HCT116 (cell line): ENCODE results near the gene ARHGAP21. TPM values are rescaled to one million over a fixed set of nuclear protein-coding genes. Genes with fewer than 3 reads are reported as not detected.

Source experiments
- ATAC-seq: fragments of 200-7000 bp; cut with Tn5 transposase; 2 replicates; pipeline ENCODE4 v1.9.1; 2020; ENCODE audit warnings: mild to moderate bottlenecking, moderate library complexity
- BruUV-seq: library from RNA; stranded (reverse); fragments of 400-500 nt; replicated peaks from 2 replicates; lab custom pipeline; 2021; lab: Mats Ljungman, UMichigan
- CTCF ChIA-PET: fragments of 300-600 bp; sonication (Branson Sonifier 250); formaldehyde crosslinking; loops from one replicate; lab custom pipeline; 2021; ENCODE audit warnings: antibody characterized with exemption; lab: Charles Lee
- POLR2A ChIA-PET: fragments of 300-600, 350-600 bp; sonication (Branson Sonifier 250); formaldehyde crosslinking; loops from one replicate; lab custom pipeline; 2021; ENCODE audit warnings: antibody characterized with exemption; lab: Charles Lee
- RAD21 ChIA-PET, 2 experiments: fragments of 300-600 bp; sonication (Branson Sonifier 250); formaldehyde crosslinking; loops; one replicate each; lab custom pipeline; 2023; ENCODE audit warnings: low total read pairs in 2 of 2; ENCODE audit not compliant: uncharacterized antibody in 2 of 2, unreplicated experiment in 2 of 2, low non-redundant PET in 1 of 2; lab: Charles Lee
- DNase-seq: peaks from one replicate; pipeline ENCODE4 v3.0.0-alpha.2; 2010; ENCODE audit warnings: low read depth, low spot score
- H2AFZ ChIP-seq: fragments of 200-600 bp; shearing (Covaris generic), sonication (generic); 2 replicates; pipeline ENCODE4 v1.6.1; 2017; ENCODE audit warnings: low read depth, mixed run types, mixed read lengths, antibody characterized with exemption, low read length; ENCODE audit not compliant: poor library complexity, severe bottlenecking
- H3K27ac ChIP-seq: 2 replicates; pipeline ENCODE4 v1.5.1; 2012; ENCODE audit warnings: low read depth, low read length
- H3K27me3 ChIP-seq: fragments of 200-600 bp; sonication (generic); 2 replicates; pipeline ENCODE4 v1.6.1; 2016; ENCODE audit warnings: mixed run types, low read length, mixed read lengths; ENCODE audit not compliant: insufficient read depth
- H3K36me3 ChIP-seq, 2 experiments: fragments of 200-500 bp in 1 of 2; fragments of 200-600 bp in 1 of 2; sonication (Bioruptor generic) in 1 of 2; sonication (generic) in 1 of 2; 2 replicates each; pipeline versions ENCODE4 v1.5.1 to v1.6.1; 2014 to 2016; ENCODE audit warnings: low read length in 2 of 2, inconsistent platforms in 1 of 2, mixed read lengths in 1 of 2, mixed run types in 1 of 2; ENCODE audit not compliant: insufficient read depth in 2 of 2, control insufficient read depth in 1 of 2
- H3K4me1 ChIP-seq, 2 experiments: fragments of 200-600 bp in 1 of 2; sonication (generic) in 1 of 2; 2 replicates each; pipeline versions ENCODE4 v1.5.1 to v1.6.1; 2012 to 2017; ENCODE audit warnings: low read length in 2 of 2, inconsistent platforms in 1 of 2, mild to moderate bottlenecking in 1 of 2, mixed read lengths in 1 of 2, mixed run types in 1 of 2, moderate library complexity in 1 of 2; ENCODE audit not compliant: insufficient read depth in 2 of 2, control insufficient read depth in 1 of 2
- H3K4me2 ChIP-seq: fragments of 200-600 bp; sonication (generic); 2 replicates; pipeline ENCODE4 v1.6.1; 2017; ENCODE audit warnings: mixed run types, low read length, mixed read lengths
- H3K4me3 ChIP-seq, 2 experiments: fragments of 200-600 bp in 1 of 2; sonication (generic) in 1 of 2; replicated peaks in 1 of 2; 2 replicates each; pipeline ENCODE4 v1.5.1; 2011 to 2016; ENCODE audit warnings: low read length in 2 of 2, control low read depth in 1 of 2, low read depth in 1 of 2, mild to moderate bottlenecking in 1 of 2, mixed read lengths in 1 of 2, mixed run types in 1 of 2
- H3K79me2 ChIP-seq: fragments of 200-600 bp; sonication (generic); 2 replicates; pipeline ENCODE4 v1.6.1; 2017; ENCODE audit warnings: mild to moderate bottlenecking, mixed run types, low read length, moderate library complexity, mixed read lengths; ENCODE audit not compliant: insufficient read depth
- H3K9ac ChIP-seq: fragments of 200-600 bp; sonication (generic); 2 replicates; pipeline ENCODE4 v1.6.1; 2016; ENCODE audit warnings: low read length, mixed read lengths
- H3K9me2 ChIP-seq: fragments of 200-600 bp; sonication (generic), shearing (Covaris generic); 2 replicates; pipeline ENCODE4 v1.6.1; 2017; ENCODE audit warnings: mixed run types, mild to moderate bottlenecking, moderate library complexity; ENCODE audit not compliant: insufficient read depth
- H3K9me3 ChIP-seq, 2 experiments: fragments of 200-500 bp in 1 of 2; fragments of 200-600 bp in 1 of 2; sonication (Bioruptor generic) in 1 of 2; sonication (generic) in 1 of 2; 2 replicates each; pipeline ENCODE4 v1.6.1; 2014 to 2017; ENCODE audit warnings: low read length in 2 of 2, mixed read lengths in 2 of 2, inconsistent platforms in 1 of 2, low read depth in 1 of 2, mild to moderate bottlenecking in 1 of 2, mixed run types in 1 of 2, moderate library complexity in 1 of 2; ENCODE audit not compliant: control insufficient read depth in 1 of 2, insufficient read depth in 1 of 2
- H4K20me1 ChIP-seq: fragments of 200-600 bp; sonication (generic), shearing (Covaris generic); 2 replicates; pipeline ENCODE4 v1.6.1; 2017; ENCODE audit warnings: mixed run types, mild to moderate bottlenecking, moderate library complexity; ENCODE audit not compliant: insufficient read depth
- CBX3 ChIP-seq: IDR thresholded peaks from 2 replicates; pipeline ENCODE4 v1.6.1; 2012; ENCODE audit warnings: low read depth
- RAD21 ChIP-seq: IDR thresholded peaks from 2 replicates; pipeline ENCODE4 v1.6.1; 2012; ENCODE audit warnings: low read depth, mild to moderate bottlenecking
- SRF ChIP-seq: IDR thresholded peaks from 2 replicates; pipeline ENCODE4 v1.6.1; 2012; ENCODE audit warnings: low read depth
- YY1 ChIP-seq: IDR thresholded peaks from 2 replicates; pipeline ENCODE4 v1.6.1; 2011; ENCODE audit warnings: low read length, low read depth, moderate library complexity, mild to moderate bottlenecking; ENCODE audit not compliant: insufficient replicate concordance; ENCODE audit errors: extremely low read depth
- intact Hi-C: fragments of 100-400 bp; cut with micrococcal nuclease; formaldehyde crosslinking; loops from 2 replicates; pipeline ENCODE4 v1.10.0; 2022
- total RNA-seq: library from RNA; stranded (reverse); gene quantifications from one replicate; pipeline ENCODE4 v1.2.1, GENCODE V29; 2021; ENCODE audit not compliant: unreplicated experiment
- TF ChIP-seq, protein P1 (sequence below): IDR thresholded peaks from 2 replicates; pipeline ENCODE4 v1.6.1; 2012
- TF ChIP-seq, protein P2 (sequence below): IDR thresholded peaks from 2 replicates; pipeline ENCODE4 v1.6.1; 2012

The ARHGAP21 gene
- total RNA-seq, 1 experiment from 2014 or later: 47.7 TPM

DNA sequence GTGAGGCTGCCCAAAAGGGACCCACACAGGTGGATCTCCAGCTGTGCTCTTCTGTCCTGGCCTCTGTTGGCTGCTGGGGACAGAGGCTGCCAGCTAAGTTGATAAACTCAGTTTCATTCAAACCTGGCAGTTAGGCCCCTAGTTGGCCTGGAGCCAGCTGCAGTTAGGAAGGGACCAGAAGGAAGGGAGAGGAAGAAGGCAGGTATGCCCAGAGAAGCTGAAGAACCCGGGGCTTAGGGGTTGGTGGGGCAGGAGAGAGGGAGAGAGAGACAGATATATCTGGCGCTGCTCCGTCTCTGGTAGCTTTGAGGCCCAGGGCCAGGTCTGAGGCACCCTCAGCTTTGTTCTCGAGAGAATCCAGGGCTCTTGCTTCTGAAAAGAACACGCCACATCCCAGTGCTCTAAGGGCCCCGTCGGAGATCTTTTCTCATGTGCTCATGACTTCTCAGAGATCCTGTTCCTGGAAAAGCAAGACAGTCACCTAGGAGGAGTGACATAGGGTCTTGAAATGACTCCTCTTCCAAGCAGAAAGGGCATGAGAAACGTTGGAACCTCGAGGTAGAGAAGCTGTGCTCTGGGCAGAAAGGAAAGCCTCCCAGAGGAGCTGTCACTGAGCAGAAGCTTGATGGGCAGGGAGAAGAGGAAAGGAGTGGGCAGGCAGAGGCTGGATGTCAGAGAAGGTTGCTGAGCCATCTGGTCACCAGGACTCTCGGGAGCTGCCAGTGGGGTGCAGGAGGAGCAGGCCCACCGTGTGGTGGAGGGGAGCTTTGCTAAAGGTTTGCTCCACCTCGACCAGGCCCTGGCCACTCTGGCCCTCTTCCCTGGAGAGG is 153.6 kb downstream of the ARHGAP21 start:
- intact Hi-C loops: no loop called here
- no peaks in the 10 kb centered on the region for H3K79me2 ChIP-seq
- H3K9me2 ChIP-seq: no peaks in the 10 kb centered on the region
- BruUV-seq: no TSS peak
- H3K27me3 ChIP-seq: 0 out of 2 replicates have a peak, but pooled peaks cover under 1% of the 10 kb centered on the region
- H2AFZ ChIP-seq: no peak overlapping the region
- no peak overlapping the region for H3K27ac ChIP-seq
- H3K36me3 ChIP-seq: no peaks in the 10 kb centered on the region
- ATAC-seq (no peak), DNase-seq (no peak)
- H3K4me3 ChIP-seq: no peak overlapping the region
- TF ChIP-seq YY1: no peak
- no peak for TF ChIP-seq RAD21
- TF ChIP-seq CBX3: no peak
- TF ChIP-seq SRF: no peak
- TF ChIP-seq, protein P1, sequence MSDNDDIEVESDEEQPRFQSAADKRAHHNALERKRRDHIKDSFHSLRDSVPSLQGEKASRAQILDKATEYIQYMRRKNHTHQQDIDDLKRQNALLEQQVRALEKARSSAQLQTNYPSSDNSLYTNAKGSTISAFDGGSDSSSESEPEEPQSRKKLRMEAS: no peak
- no peaks in the 10 kb centered on the region for H4K20me1 ChIP-seq
- no peak overlapping the region for H3K9ac ChIP-seq
- no peak overlapping the region for H3K4me2 ChIP-seq
- no peaks in the 10 kb centered on the region for H3K4me1 ChIP-seq
- ChIA-PET POLR2A (no interaction called here), CTCF (no interaction called here), RAD21 (no interaction called here)
- no peaks in the 10 kb centered on the region for H3K9me3 ChIP-seq

DNA sequence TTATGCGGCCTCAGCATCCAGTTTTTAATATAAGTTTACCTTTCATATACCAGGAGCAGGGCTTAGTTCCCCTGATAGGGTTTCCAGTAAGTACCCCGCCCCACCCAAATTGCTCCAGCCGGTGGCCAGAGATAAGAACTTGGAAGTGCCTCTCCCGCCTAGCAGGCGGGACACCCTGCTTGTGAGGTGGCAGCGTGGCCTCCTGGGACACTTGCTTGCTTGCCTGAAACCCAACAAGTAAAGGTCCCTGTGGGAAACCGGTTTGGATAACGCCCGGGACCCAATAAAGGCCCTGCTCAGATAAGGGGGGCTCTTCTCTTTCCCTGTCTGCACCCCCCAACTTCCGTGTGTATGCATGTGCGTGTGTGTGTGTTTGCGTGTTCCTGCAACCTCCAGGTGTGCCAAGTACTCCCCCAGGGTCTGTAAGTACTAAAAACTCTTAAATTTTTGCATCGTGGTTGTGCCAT is 154.3 kb downstream of the ARHGAP21 start:
- no peak overlapping the region for H3K4me3 ChIP-seq
- H3K79me2 ChIP-seq: no peaks in the 10 kb centered on the region
- no peak overlapping the region for H3K9ac ChIP-seq
- BruUV-seq: no TSS peak
- intact Hi-C loops: no loop called here
- H3K27me3 ChIP-seq: no peaks in the 10 kb centered on the region
- CTCF ChIA-PET: no interaction called here
- POLR2A ChIA-PET: no interaction called here
- H3K36me3 ChIP-seq: no peaks in the 10 kb centered on the region
- no peak overlapping the region for H3K4me2 ChIP-seq
- ATAC-seq (no peak), DNase-seq (no peak)
- H3K9me3 ChIP-seq: no peaks in the 10 kb centered on the region
- H3K4me1 ChIP-seq: no peaks in the 10 kb centered on the region
- TF ChIP-seq, protein P2, sequence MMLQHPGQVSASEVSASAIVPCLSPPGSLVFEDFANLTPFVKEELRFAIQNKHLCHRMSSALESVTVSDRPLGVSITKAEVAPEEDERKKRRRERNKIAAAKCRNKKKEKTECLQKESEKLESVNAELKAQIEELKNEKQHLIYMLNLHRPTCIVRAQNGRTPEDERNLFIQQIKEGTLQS: no peak
- TF ChIP-seq SRF: no peak
- TF ChIP-seq, all 23 proteins: peak for 0
- RAD21 ChIA-PET: no interaction called here
- H3K27ac ChIP-seq: no peak overlapping the region
- H2AFZ ChIP-seq: no peak overlapping the region
- H3K9me2 ChIP-seq: no peaks in the 10 kb centered on the region
- H4K20me1 ChIP-seq: no peaks in the 10 kb centered on the region
